ENCODE measurements around the gene ABLIM3.

Gene ABLIM3

GRCh38 chr5:149133795-149134777 lies 7.2 kb upstream of the ABLIM3 start:
- no peak for DNase-seq

- no peak for DNase-seq
Measured at GRCh38 chr5:149134778-149135500, 6.4 kb upstream of the ABLIM3 start.

- DNase-seq: no peak
Measured at GRCh38 chr5:149135536-149136201, 5.6 kb upstream of the ABLIM3 start.

- no peak for DNase-seq
Measured at GRCh38 chr5:149138182-149138923, 2.9 kb upstream of the ABLIM3 start.

- DNase-seq: no peak
Measured at GRCh38 chr5:149140197-149141002, 893 bp upstream of the ABLIM3 start.

- DNase-seq: no peak
Measured at GRCh38 chr5:149141957-149142851, 911 bp downstream of the ABLIM3 start.

- DNase-seq: no peak
Measured at GRCh38 chr5:149143470-149143869, 2.2 kb downstream of the ABLIM3 start.

GRCh38 chr5:149144637-149145036 lies 3.3 kb downstream of the ABLIM3 start:
- DNase-seq: no peak

GRCh38 chr5:149145138-149145537 lies 3.8 kb downstream of the ABLIM3 start:
- DNase-seq: no peak

GRCh38 chr5:149147676-149148075 lies 6.4 kb downstream of the ABLIM3 start:
- DNase-seq: no peak

- no peak for DNase-seq
Measured at GRCh38 chr5:149149942-149150341, 8.6 kb downstream of the ABLIM3 start.

- no peak for DNase-seq
Measured at GRCh38 chr5:149150457-149150856, 9.2 kb downstream of the ABLIM3 start.

GRCh38 chr5:149151717-149152116 lies 10.4 kb downstream of the ABLIM3 start:
- DNase-seq: no peak

GRCh38 chr5:149152317-149152746 lies 11.0 kb downstream of the ABLIM3 start:
- no peak for DNase-seq

- no peak for DNase-seq
Measured at GRCh38 chr5:149153193-149153750, 12.0 kb downstream of the ABLIM3 start.

GRCh38 chr5:149153751-149154610 lies 12.7 kb downstream of the ABLIM3 start:
- no peak for DNase-seq

GRCh38 chr5:149154650-149155049 lies 13.4 kb downstream of the ABLIM3 start:
- DNase-seq: no peak

- DNase-seq: no peak
Measured at GRCh38 chr5:149156435-149157083, 15.3 kb downstream of the ABLIM3 start.

- DNase-seq: no peak
Measured at GRCh38 chr5:149157330-149157729, 16.0 kb downstream of the ABLIM3 start.
